H1 (cell line): Measurements from ENCODE around the gene TLR1. TPM values are rescaled to one million over a fixed set of nuclear protein-coding genes. Genes with fewer than 3 reads are reported as not detected.

ENCODE experiments used
- CTCF ChIA-PET: fragments of 300-600 bp; sonication (Branson Sonifier 250); formaldehyde crosslinking; loops from one replicate; lab custom pipeline; 2021; ENCODE audit not compliant: partially characterized antibody; lab: Charles Lee
- POLR2A ChIA-PET: fragments of 300-600 bp; sonication (Branson Sonifier 250); formaldehyde crosslinking; loops from one replicate; lab custom pipeline; 2021; ENCODE audit warnings: inconsistent platforms; ENCODE audit not compliant: partially characterized antibody; lab: Charles Lee
- DNase-seq, 2 experiments: peaks; one replicate each; pipeline versions ENCODE4 v3.0.0 to v3.0.0-alpha.2; 2010 to 2022; ENCODE audit warnings: low spot score in 2 of 2, low read depth in 1 of 2, mixed read lengths in 1 of 2
- FAIRE-seq: peaks from 2 replicates; lab custom pipeline; 2011; peaks lifted over from hg19 to GRCh38; lab: Jason Lieb, UNC
- H2AFZ ChIP-seq: 2 replicates; pipeline ENCODE4 v1.8.1; 2012; ENCODE audit warnings: low read length, inconsistent platforms
- H2AK5ac ChIP-seq: 2 replicates; pipeline ENCODE4 v1.6.1; 2013; ENCODE audit warnings: low read depth, low read length
- H2BK120ac ChIP-seq: replicated peaks from 2 replicates; pipeline ENCODE3; 2013; ENCODE audit warnings: low read depth, low read length, inconsistent platforms
- H2BK12ac ChIP-seq: 2 replicates; pipeline ENCODE4 v1.6.1; 2013; ENCODE audit warnings: low read depth, low read length
- H2BK15ac ChIP-seq: 2 replicates; pipeline ENCODE4 v1.6.1; 2013; ENCODE audit warnings: low read length
- H2BK20ac ChIP-seq: 2 replicates; pipeline ENCODE4 v1.6.1; 2013; ENCODE audit warnings: low read length
- H2BK5ac ChIP-seq: 2 replicates; pipeline ENCODE4 v1.6.1; 2013; ENCODE audit warnings: low read depth, low read length
- H3K14ac ChIP-seq: 2 replicates; pipeline ENCODE4 v1.6.1; 2013; ENCODE audit warnings: inconsistent platforms; ENCODE audit not compliant: insufficient read length
- H3K18ac ChIP-seq: 2 replicates; pipeline ENCODE4 v1.6.1; 2013; ENCODE audit warnings: low read length; ENCODE audit errors: extremely low read depth
- H3K23ac ChIP-seq: 2 replicates; pipeline ENCODE4 v1.6.1; 2013; ENCODE audit warnings: inconsistent platforms; ENCODE audit not compliant: insufficient read length
- H3K23me2 ChIP-seq: 2 replicates; pipeline ENCODE4 v1.6.1; 2013; ENCODE audit warnings: low read depth, low read length
- H3K27ac ChIP-seq: 2 replicates; pipeline ENCODE4 v1.6.1; 2011; ENCODE audit warnings: low read depth, low read length, inconsistent platforms
- H3K27me3 ChIP-seq, 4 experiments: replicated peaks in 1 of 4; 1 replicate in 1 of 4; 2 replicates in 3 of 4; pipeline versions ENCODE4 v1.6.1 to v1.8.1; 2011 to 2013; ENCODE audit warnings: low read length in 3 of 4, mild to moderate bottlenecking in 3 of 4, inconsistent platforms in 2 of 4, mixed read lengths in 2 of 4, moderate library complexity in 1 of 4; ENCODE audit not compliant: control insufficient read depth in 3 of 4, insufficient read depth in 3 of 4; ENCODE audit errors: extremely low read depth in 1 of 4
- H3K36me3 ChIP-seq, 4 experiments: 2 replicates each; pipeline versions ENCODE4 v1.6.1 to v1.8.1; 2011 to 2013; ENCODE audit warnings: mild to moderate bottlenecking in 4 of 4, low read length in 3 of 4, moderate library complexity in 2 of 4, control low read depth in 1 of 4, inconsistent platforms in 1 of 4; ENCODE audit not compliant: insufficient read depth in 4 of 4, control insufficient read depth in 2 of 4
- H3K4ac ChIP-seq: replicated peaks from 2 replicates; pipeline ENCODE3; 2013; ENCODE audit warnings: low read length, low read depth, mixed read lengths, inconsistent platforms; ENCODE audit not compliant: insufficient read length
- H3K4me1 ChIP-seq, 4 experiments: replicated peaks in 1 of 4; 1 replicate in 1 of 4; 2 replicates in 3 of 4; pipeline versions ENCODE4 v1.6.1 to v1.8.1; 2011 to 2013; ENCODE audit warnings: low read length in 3 of 4, inconsistent platforms in 2 of 4, mixed read lengths in 1 of 4; ENCODE audit not compliant: insufficient read depth in 4 of 4, control insufficient read depth in 3 of 4
- H3K4me2 ChIP-seq, 2 experiments: 2 replicates each; pipeline versions ENCODE4 v1.6.1 to v1.8.1; 2011 to 2013; ENCODE audit warnings: low read depth in 2 of 2, low read length in 2 of 2, control low read depth in 1 of 2, inconsistent platforms in 1 of 2, mild to moderate bottlenecking in 1 of 2; ENCODE audit not compliant: insufficient read depth in 1 of 2
- H3K4me3 ChIP-seq, 4 experiments: fragments of 200-600, 300-600 bp in 1 of 4; sonication (generic), shearing (Covaris generic), sonication (Bioruptor Twin) in 1 of 4; 2 replicates each; pipeline versions ENCODE4 v1.5.1 to v1.8.1; 2011 to 2016; ENCODE audit warnings: low read length in 4 of 4, low read depth in 3 of 4, control low read depth in 2 of 4, inconsistent platforms in 2 of 4, mild to moderate bottlenecking in 2 of 4, mixed read lengths in 1 of 4, moderate library complexity in 1 of 4; ENCODE audit not compliant: insufficient read depth in 2 of 4; ENCODE audit errors: extremely low read depth in 1 of 4
- H3K56ac ChIP-seq: replicated peaks from 2 replicates; pipeline ENCODE3; 2013; ENCODE audit warnings: low read depth, mild to moderate bottlenecking, mixed read lengths, low read length, inconsistent platforms; ENCODE audit not compliant: insufficient read length
- H3K79me1 ChIP-seq: 2 replicates; pipeline ENCODE4 v1.6.1; 2013; ENCODE audit warnings: low read depth, low read length, control low read depth
- H3K79me2 ChIP-seq, 2 experiments: 2 replicates each; pipeline versions ENCODE4 v1.6.1 to v1.8.1; 2012 to 2013; ENCODE audit warnings: low read length in 2 of 2, mild to moderate bottlenecking in 2 of 2, inconsistent platforms in 1 of 2; ENCODE audit not compliant: insufficient read depth in 2 of 2, control insufficient read depth in 1 of 2
- H3K9ac ChIP-seq, 4 experiments: replicated peaks in 1 of 4; 1 replicate in 1 of 4; 2 replicates in 3 of 4; pipeline versions ENCODE4 v1.6.1 to v1.8.1; 2011 to 2013; ENCODE audit warnings: low read depth in 3 of 4, low read length in 3 of 4, control low read depth in 2 of 4, mild to moderate bottlenecking in 2 of 4, moderate library complexity in 2 of 4, inconsistent platforms in 1 of 4; ENCODE audit errors: extremely low read depth in 1 of 4
- H3K9me3 ChIP-seq, 2 experiments: 2 replicates each; pipeline versions ENCODE4 v1.6.1 to v1.8.1; 2012 to 2013; ENCODE audit warnings: mild to moderate bottlenecking in 2 of 2, moderate library complexity in 2 of 2, control low read depth in 1 of 2, inconsistent platforms in 1 of 2, low read depth in 1 of 2, low read length in 1 of 2, mixed read lengths in 1 of 2; ENCODE audit not compliant: insufficient read depth in 2 of 2
- H4K20me1 ChIP-seq, 2 experiments: replicated peaks in 1 of 2; 2 replicates each; pipeline versions ENCODE3 to v1.8.1; 2011 to 2013; ENCODE audit warnings: inconsistent platforms in 2 of 2, low read length in 2 of 2, mild to moderate bottlenecking in 1 of 2; ENCODE audit not compliant: insufficient read depth in 2 of 2, control insufficient read depth in 1 of 2
- H4K5ac ChIP-seq: 2 replicates; pipeline ENCODE4 v1.6.1; 2013; ENCODE audit warnings: low read length, low read depth, mixed read lengths, inconsistent platforms; ENCODE audit not compliant: insufficient read length
- H4K8ac ChIP-seq: 2 replicates; pipeline ENCODE4 v1.8.0; 2013; ENCODE audit warnings: mild to moderate bottlenecking, moderate library complexity, low read length, inconsistent platforms; ENCODE audit not compliant: insufficient read depth; ENCODE audit errors: extremely low read depth
- H4K91ac ChIP-seq: replicated peaks from 2 replicates; pipeline ENCODE3; 2013; ENCODE audit warnings: low read length, mixed read lengths, inconsistent platforms; ENCODE audit not compliant: insufficient read length
- ATF3 ChIP-seq: IDR thresholded peaks from 2 replicates; pipeline ENCODE4 v1.6.1; 2011; ENCODE audit warnings: low read depth, mild to moderate bottlenecking, low read length; ENCODE audit not compliant: insufficient read depth
- BACH1 ChIP-seq: IDR thresholded peaks from 2 replicates; pipeline ENCODE4 v1.6.1; 2012; ENCODE audit warnings: low read length, improper control_type of control experiment
- CEBPB ChIP-seq: IDR thresholded peaks from 2 replicates; pipeline ENCODE4 v1.6.1; 2012; ENCODE audit warnings: low read depth, low read length
- EP300 ChIP-seq, 2 experiments: IDR thresholded peaks; 1 replicate in 1 of 2; 2 replicates in 1 of 2; pipeline ENCODE4 v1.6.1; 2011 to 2012; ENCODE audit warnings: low read depth in 2 of 2, low read length in 2 of 2, mild to moderate bottlenecking in 2 of 2, borderline replicate concordance in 1 of 2, inconsistent platforms in 1 of 2, moderate library complexity in 1 of 2
- GTF2F1 ChIP-seq: IDR thresholded peaks from 2 replicates; pipeline ENCODE4 v1.6.1; 2012; ENCODE audit warnings: low read depth, low read length, improper control_type of control experiment, borderline replicate concordance
- HDAC2 ChIP-seq, 2 experiments: fragments of 300-600 bp in 1 of 2; sonication (generic) in 1 of 2; IDR thresholded peaks; 2 replicates each; pipeline ENCODE4 v1.6.1; 2011 to 2012; ENCODE audit warnings: low read depth in 2 of 2, low read length in 2 of 2, mild to moderate bottlenecking in 2 of 2, moderate library complexity in 2 of 2, borderline replicate concordance in 1 of 2, inconsistent platforms in 1 of 2
- RAD21 ChIP-seq, 2 experiments: IDR thresholded peaks in 1 of 2; conservative IDR thresholded peaks in 1 of 2; 2 replicates each; pipeline ENCODE4 v1.6.1; 2011; ENCODE audit warnings: low read depth in 2 of 2, low read length in 2 of 2, improper control_type of control experiment in 1 of 2, inconsistent platforms in 1 of 2, mild to moderate bottlenecking in 1 of 2, moderate library complexity in 1 of 2
- RBBP5 ChIP-seq: IDR thresholded peaks from 2 replicates; pipeline ENCODE4 v1.7.1; 2012; ENCODE audit warnings: low read depth, mild to moderate bottlenecking, inconsistent platforms, low read length, moderate library complexity, borderline replicate concordance
- SAP30 ChIP-seq: fragments of 300-600 bp; sonication (generic); IDR thresholded peaks from 2 replicates; pipeline ENCODE4 v1.7.1; 2012; ENCODE audit warnings: low read length, moderate library complexity, mild to moderate bottlenecking, inconsistent platforms; ENCODE audit not compliant: insufficient read depth, insufficient replicate concordance
- SIRT6 ChIP-seq: IDR thresholded peaks from one replicate; pipeline ENCODE4 v1.7.1; 2012; ENCODE audit warnings: low read length, inconsistent platforms
- SIX5 ChIP-seq: IDR thresholded peaks from 2 replicates; pipeline ENCODE4 v1.6.1; 2011; ENCODE audit warnings: mild to moderate bottlenecking, low read depth, low read length
- TAF1 ChIP-seq: IDR thresholded peaks from 2 replicates; pipeline ENCODE4 v1.6.1; 2011; ENCODE audit warnings: mild to moderate bottlenecking, low read depth, low read length
- USF2 ChIP-seq: IDR thresholded peaks from 2 replicates; pipeline ENCODE4 v1.6.1; 2011; ENCODE audit warnings: low read length, improper control_type of control experiment
- polyA plus RNA-seq, 7 experiments: library from polyadenylated mRNA; depleted of rRNA in 3 of 7; stranded (reverse) in 5 of 7; unstranded in 2 of 7; fragments of >200 nt in 5 of 7; fragments of 200-250 nt in 2 of 7; gene quantifications; 1 replicate in 5 of 7; 2 replicates in 1 of 7; 4 replicates in 1 of 7; pipeline versions ENCODE4 v1.2.1 to v1.2.3, GENCODE V29; 2011 to 2013; ENCODE audit warnings: missing spikeins in 2 of 7, mixed read lengths in 2 of 7
- total RNA-seq: library from RNA; stranded (reverse); fragmentation: NEBNext Ultra II Directional; extraction: Animal tissue kit (Norgen Biotek cat#: 25700); gene quantifications from 2 replicates; pipeline ENCODE4 v1.2.1, GENCODE V29; 2021

TLR1 gene
- total and polyA plus RNA-seq, 2 of the 8 experiments (the other 6 are each of a cell fraction or from before 2014, with no cell fraction given): not detected

GRCh38 chr4:38831653-38832052 lies 27.1 kb upstream of the TLR1 start:
- Histone ChIP-seq H3K4ac (no peak overlapping the region), H3K9me3 (no peaks in the 10 kb centered on the region), H2BK15ac (no peak overlapping the region), H3K18ac (no peak overlapping the region), H3K79me2 (no peaks in the 10 kb centered on the region), H2BK120ac (no peak overlapping the region), H3K56ac (no peak overlapping the region), H3K23ac (no peak overlapping the region), H3K27ac (no peak overlapping the region), H3K4me2 (no peak overlapping the region), H4K8ac (no peak overlapping the region), H3K4me1 (no peaks in the 10 kb centered on the region), H3K27me3 (no peaks in the 10 kb centered on the region), H3K79me1 (no peaks in the 10 kb centered on the region), H3K4me3 (no peak overlapping the region), H4K5ac (no peak overlapping the region), H4K91ac (no peak overlapping the region), H3K14ac (no peak overlapping the region), H3K36me3 (no peaks in the 10 kb centered on the region), H3K9ac (no peak overlapping the region), H2BK12ac (no peak overlapping the region), H3K23me2 (no peaks in the 10 kb centered on the region), H2AK5ac (no peak overlapping the region), H2BK5ac (no peak overlapping the region), H4K20me1 (no peaks in the 10 kb centered on the region), H2BK20ac (no peak overlapping the region), H2AFZ (no peak overlapping the region)
- no peak for FAIRE-seq
- no peak for DNase-seq
- ChIA-PET POLR2A (no interaction called here), CTCF (interaction anchor here (0.8 to 2.8 kb wide), 4 partner anchors 10 to 71 kb away, joined by 4 to 8 read pairs (median 6); no protein-coding TSS in a partner anchor)
- TF ChIP-seq GTF2F1 (no peak), USF2 (no peak), RAD21 (IDR thresholded peaks at IDR 0.05 in 1 of 2, conservative IDR thresholded peaks at IDR 0.05 in 1 of 2; ENCODE audit: low read depth in 2 of 2, low read length in 2 of 2) (no peak), ATF3 (no peak), SAP30 (no peak), SIRT6 (no peak), BACH1 (no peak), SIX5 (no peak), HDAC2 (IDR thresholded peaks at IDR 0.05; ENCODE audit: borderline replicate concordance in 1 of 2, low read depth in 2 of 2, low read length in 2 of 2) (no peak), TAF1 (no peak), CEBPB (no peak), EP300 (IDR thresholded peaks at IDR 0.05; ENCODE audit: borderline replicate concordance in 1 of 2, low read depth in 2 of 2, low read length in 2 of 2) (no peak), RBBP5 (no peak)
